Suppressor macrophage (primary cell): ENCODE results near the gene SPON2.

Source experiments
- DNase-seq, 4 experiments: peaks; one replicate each; pipeline ENCODE4 v3.0.0-alpha.2; 2020 to 2022
- total RNA-seq, 17 experiments: gene quantifications; one replicate each; lab custom pipeline; 2026; ENCODE audit warnings: mixed read lengths in 6 of 17, inconsistent platforms in 3 of 17; lab: John Stamatoyannopoulos, UW

SPON2 gene
- total RNA-seq: 5.7 to 51.7 (median 22.6) reads per million in 17 experiments

DNA sequence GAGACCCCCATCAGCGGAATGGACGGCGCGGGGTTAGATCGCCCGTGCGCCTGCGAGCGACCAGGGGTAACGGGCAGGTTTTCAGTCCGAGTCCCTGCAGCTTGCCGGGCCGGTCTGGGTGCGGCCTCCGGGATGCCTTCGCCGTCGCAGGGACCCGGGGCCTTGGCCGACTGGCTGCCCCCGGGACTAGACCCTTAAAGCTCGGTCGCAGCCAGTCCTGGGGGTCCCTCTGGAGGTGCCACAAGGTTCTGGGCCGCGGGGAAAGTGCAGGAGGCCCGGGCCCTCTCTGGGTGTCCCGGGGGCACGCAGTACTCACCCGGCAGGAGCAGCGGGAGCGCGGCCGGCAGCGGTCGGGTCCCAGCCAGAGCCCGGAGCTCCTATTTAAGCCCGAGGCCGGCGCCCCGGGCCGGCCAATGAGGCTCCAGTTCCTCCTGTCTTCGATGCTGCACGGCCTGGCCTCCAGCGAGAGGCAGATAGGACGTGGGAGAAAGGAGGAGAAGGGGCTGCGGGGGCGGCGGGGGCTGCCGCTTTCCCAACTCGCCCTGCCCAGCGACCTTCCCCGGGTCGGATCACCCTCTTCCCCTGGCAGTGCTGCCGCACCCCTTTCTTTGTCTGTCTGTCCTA lies at the start of gene SPON2:
Gene SPON2 (minus strand): TSS at position 356 of the 624 bp plus-strand sequence.
- DNase-seq: peak; percentile 30 to 73 (median 57)

DNA sequence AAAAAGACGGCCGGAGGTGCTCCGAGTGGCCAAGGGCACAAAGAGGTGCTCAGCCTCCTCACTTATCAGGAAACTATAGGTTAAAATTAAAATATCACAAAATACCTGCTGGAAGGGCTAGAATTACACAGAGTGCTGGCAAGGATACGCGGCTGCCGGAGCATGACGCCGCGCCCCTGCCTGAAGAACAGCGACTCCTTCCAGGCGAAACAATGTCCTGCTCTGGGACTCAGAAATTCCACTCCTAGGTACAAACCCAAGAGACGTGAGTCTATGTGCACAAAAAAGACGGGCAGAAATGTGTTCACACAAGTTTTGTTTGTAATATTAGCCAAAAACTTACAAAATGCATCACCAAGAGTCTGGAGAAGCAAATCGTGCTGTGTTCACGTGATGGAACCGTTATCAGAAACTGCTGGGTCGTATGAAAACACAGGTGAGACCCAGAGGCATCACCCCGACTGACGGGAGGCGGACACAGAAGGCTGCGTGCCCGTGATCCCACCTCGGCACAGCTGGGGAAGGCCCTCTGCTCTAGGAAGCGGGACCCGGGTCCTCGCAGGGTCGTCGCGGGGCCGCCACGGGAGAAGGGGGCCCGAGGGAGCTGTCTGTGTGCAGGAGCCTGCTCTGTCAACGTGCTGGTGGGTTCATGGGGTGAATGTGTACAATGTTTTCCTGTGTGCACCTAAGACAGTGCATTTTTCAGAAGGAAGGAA lies 48.9 kb upstream of the SPON2 start:
- no peak for DNase-seq

DNA sequence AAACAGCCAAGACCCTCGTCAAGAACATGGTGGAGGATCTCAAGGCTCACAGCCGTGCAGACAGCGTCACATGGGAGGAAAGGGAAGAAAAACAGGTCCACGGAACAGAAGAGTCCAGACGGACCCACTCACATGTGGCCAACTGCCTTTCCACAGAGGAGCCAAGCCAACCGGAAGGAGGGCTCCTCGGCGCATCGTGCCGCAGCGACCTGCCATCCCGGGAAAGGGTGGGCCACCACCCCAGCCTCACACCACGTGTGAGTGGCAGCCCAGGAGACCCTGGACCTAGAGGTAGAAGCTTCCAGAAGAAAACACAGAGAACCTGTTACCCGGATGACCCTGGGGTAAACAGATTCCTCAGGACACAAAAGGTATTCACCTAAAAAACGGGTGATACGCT lies 48.2 kb upstream of the SPON2 start:
- DNase-seq: no peak

DNA sequence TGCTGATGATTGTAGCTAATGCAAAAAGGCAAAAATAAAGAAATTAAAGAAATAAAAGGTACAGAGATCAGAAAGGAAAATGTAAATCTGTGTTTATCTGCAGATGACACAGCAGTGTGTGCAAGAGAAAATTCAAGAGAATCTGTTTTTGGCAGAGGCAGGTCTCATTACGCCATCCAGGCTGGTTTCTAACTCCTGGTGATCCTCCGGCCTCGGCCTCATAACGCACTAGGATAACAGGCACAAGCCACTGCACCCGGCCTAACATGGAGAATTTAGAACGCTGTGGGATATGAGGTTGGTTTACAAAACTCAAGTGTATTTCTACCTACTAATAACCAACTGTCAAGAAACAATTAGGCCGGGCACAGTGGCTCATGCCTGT lies 47.2 kb upstream of the SPON2 start:
- DNase-seq: peak in 2 of 4 experiments; percentile 18 to 24

DNA sequence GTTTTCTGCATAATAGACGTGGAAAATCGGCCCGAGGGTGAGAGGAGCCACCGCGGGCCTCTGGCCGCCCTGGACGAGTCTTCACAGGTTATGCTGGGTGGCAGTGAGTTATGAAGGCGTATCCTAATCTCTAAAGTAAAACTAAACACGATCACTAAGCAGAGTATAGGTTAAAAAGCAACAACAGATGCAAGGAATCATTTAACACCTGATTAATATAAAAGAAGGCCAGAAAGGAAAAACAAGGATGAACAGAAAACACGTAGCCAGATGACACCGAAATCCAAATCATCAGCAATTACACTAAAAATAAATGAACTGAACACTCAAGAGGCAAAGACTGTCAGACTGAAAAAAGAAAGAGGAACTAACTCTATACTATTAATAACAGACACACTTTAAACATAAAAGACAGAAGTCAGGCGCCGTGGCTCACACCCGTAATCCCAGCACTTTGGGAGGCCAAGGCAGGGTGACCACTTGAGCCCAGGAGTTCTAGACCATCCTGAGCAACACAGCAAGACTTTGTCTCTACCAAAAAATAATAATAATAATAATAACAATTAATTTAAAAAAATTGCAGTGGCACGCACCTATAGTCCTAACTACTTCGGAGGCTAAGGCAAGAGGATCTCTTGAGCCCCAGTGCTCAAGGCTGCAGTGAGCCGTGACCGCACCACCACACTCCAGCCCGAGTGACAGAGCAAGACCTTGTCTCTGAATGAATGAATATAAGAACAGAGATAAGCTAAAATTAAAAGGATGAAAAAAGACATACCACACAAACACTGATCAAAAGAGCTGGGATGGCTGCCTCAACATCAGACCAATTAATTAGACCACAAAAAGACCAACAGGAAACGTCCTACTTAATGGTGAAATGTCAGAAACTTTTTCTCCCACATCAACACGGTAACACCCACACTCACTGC lies 46.5 kb upstream of the SPON2 start:
- DNase-seq: peak; percentile 54 to 75 (median 67)

DNA sequence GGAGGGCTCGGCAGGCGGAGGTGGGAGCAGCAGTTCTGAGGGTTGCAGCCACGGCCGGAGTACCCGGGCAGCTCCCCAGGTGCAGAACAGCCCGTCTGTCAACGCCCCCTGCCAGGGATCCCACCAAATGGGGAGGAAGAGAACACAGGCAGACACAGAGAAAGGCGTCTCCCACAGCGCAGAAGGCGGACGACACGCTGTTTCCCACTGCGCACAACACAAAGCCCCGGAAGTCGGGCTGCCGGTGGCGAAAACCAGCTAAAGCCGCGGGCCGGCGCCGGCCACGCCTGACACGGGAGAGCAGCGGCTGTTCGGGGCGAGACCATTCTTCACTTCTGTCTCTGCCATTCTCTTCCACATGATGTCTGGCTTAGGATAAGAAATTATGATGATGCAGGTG lies 45.0 kb upstream of the SPON2 start:
- DNase-seq: no peak

DNA sequence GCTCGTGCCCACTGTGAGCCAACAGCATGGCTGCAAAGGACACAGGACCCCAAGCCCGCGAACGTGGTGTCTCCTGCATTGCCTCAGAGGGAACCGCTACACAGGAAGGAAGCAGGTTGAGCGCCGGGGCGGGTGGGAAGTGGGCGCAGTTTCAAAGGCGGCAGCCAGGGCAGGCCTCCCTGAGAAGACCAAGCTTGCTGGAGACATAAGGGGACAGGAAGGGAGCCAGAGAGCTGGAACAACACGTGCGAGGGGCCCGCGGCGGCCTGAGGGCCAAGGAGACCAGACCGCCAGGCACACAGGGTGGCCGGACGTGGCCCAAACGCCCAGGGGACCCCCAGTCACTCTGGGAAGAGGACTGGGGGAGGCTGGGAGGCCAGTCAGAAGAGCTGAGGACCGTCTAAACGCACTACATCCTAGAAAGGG lies 44.5 kb upstream of the SPON2 start:
- DNase-seq: peak; percentile 37 to 74 (median 54)

DNA sequence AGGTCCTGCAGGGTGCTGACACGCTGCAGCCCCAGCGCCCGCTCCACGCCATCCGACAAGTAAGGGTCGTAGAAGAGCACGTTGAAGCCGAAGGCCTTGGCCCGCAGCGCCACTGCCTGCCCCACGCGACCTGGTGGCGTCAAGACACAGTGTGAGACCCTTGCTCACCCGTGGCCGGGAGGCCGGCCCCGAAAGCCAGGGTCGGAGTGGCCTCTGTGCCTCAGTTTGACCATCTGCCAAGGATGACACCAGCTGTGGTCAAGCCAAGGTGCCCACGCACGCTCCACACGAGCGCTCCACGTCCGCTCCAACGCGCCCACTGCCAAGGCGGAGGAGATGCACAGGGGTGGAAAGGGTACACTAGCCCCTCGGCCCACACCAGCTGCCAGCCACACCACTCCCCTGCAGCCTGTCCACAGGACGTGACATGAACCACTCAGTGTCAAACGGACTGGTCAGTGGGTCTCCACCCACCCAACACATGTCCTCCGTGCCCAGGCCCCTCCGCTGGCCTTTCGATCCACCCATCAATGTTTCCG lies 43.8 kb upstream of the SPON2 start:
- no peak for DNase-seq

DNA sequence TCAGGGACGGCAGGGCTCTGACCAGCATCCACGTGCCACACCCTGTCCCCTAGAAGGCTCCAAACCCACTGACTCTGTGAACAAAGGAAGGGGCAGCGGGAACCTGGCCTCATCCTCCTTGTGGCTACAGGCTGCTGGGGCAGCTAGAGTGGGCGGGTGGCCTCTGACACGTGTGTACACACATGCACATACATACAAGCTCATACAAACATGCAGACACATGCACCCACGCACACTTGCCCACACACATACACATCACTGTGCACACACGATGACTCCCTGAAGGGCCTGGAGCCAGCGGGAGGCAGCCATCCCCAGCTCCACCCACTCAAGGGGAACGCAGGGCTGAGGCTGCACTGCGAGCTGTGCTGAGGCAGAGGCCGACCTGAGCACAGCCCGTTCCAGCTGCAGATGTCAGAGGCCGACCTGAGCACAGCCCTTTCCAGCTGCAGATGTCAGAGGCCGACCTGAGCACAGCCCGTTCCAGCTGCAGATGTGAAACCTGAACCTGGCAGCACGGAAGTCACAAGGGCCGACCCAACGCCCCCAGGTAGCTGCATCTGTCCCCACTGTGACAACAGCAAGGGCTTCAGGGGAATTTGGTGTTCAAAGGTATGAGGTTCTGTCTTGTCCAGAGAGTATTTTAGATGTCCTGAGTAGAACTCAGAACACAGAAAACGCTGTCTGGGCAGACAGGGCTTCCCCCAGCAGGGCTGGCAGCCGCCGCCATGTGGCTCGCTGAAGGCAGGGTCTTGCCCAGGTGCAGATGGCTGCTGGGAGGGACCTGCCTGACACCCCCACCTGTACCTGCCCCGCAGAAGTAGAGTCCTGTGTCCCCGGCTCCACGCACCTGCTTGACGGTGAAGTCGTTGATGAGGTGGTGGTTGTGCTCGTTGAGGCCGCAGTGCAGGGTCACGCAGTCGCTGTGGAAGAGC lies 43.0 kb upstream of the SPON2 start:
- DNase-seq: no peak

DNA sequence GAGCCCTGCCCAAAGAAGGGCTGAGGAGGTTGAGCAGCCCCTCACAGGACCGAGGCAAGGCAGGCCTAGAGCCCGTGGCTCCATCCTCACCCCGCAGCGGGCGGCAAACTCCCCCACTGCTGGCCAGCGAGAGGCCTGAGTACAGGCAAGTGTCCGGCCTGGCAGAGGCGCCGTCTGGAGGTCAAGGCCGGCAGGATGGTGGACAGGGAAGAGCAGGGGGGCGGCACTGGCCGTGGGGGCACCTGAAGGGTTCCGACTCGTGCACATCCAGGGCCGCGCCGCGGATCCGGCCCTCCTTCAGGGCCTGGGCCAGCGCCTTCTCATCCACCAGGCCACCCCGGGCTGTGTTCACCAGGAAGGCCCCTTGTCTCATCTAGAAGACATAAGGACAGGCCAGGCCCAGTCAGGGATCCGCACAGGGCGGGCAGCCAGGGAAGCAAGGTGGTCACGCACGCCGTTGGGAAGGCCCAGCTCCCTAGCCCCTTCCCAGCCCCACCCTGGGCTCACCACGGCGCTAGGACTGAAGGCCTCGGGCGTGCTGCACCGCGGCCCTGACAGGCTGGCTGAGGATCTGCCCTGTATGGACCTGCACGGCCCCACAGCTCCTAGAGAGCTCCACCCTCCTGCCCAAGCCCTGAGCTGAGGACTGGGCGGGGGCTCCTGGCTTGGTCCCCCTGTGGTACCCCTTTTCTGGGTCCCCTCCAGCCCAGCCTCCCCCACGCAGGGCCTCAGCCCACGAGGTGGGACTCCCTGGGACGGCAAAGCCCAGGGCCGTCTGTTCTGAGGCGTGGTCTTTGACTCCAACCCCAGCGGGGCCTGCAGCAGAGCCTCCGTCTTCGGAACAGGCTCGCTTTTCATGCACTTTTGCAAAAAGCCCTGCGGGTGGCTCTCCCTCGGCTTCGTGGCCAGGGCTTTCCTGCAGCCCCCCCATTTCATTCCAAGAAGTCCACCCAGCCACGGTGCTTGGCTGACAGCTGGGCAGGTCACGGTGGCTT lies 42.0 kb upstream of the SPON2 start:
- no peak for DNase-seq

DNA sequence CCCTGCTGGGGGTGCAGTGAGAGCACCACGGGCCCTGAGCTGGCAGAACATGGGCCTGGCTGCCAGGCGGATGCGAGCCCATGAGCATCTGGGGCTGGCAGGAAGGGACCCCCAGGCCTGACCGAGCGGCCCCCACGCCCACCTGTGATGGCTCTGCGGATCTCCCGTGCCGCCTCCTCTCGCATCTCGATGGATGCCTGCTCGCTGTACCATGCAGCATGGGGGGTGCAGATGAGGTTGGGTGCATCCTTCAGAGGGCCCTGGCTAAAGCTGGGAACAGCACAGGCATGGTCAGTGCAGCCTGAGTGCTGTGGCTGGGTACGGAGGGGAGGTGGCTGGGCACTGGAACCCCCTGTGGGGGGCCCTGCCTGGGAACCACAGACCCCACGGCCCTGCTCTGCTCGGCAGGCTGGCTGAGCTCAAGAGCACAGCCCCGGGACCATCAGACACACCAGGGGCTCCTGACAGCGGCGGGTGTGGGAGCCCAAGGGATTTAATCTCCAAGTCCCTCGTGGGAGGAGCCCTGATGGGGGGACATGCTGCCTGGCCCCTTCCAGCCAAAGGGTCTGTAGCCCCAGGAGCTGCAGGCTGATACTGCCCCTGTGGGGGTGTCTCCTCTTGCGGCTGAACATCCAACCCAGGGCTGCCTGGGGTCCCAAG lies 41.1 kb upstream of the SPON2 start:
- no peak for DNase-seq

DNA sequence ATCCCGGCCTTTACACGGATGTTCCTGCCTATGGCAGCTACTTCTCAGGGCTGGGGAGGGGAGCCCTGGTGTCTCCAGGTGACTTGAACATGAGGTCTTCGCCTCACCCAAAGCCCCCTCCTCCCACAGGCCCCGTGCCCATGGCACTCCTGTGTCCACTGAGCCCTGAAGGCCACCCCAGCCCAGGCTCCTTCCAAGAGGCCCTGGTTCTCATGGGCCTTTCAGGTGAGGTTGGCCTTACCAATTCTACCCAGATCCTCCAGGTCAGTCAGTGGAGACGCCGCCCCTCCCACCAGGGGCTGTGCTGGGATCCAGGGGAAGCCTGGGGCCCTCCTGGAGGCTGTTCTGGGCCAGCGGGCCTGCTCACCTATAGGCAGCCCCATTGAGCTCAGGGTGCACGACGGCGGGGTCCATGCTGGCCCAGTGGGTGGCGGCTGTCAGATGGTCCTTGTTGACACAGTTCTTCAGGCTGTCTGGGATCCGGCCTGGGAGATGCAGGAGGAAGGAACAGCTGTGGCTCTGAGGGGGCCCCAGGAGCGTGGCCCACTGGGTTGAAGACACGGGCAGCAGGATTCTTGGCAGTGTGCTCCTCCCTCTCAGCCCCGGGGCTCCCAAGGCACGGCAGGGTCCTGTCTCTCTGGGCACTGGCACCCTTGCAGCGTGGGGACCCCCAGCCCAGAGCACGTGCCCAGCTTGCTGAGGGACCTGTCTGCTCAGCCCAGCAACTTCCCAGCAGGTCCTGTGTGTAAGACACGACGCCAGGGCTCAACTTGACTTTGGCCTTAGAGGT lies 40.4 kb upstream of the SPON2 start:
- no peak for DNase-seq

DNA sequence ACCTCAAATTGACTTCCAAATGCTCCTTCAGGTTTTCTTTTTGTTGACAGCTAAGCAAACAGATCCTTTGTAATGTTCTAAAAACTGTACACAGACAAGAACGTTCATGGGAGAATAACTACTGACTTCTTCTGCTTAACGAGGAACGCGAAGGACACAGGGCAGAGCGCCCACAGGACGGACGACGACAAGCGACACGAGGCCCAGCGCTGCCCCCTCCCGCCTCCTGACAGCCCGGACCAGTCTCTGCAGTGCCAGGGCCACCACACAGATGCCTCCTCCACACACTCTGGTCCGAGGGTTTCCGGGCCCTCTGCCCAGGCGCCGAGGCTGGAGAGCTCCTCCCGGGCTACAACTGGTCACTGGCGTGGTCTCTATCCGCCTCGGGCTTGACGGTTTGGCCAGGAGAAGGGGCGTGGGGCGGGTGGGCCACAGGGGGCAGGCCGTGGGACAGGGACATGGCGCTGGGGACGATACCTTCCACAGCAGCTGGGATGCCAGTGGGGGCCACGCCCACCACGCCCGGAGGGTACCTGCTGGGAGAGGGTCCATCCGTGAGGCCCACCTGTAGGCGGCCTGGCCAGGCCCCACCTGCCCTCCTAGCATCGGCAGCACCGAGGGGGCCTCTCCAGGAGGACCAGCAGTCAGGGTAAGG lies 39.6 kb upstream of the SPON2 start:
- DNase-seq: no peak

DNA sequence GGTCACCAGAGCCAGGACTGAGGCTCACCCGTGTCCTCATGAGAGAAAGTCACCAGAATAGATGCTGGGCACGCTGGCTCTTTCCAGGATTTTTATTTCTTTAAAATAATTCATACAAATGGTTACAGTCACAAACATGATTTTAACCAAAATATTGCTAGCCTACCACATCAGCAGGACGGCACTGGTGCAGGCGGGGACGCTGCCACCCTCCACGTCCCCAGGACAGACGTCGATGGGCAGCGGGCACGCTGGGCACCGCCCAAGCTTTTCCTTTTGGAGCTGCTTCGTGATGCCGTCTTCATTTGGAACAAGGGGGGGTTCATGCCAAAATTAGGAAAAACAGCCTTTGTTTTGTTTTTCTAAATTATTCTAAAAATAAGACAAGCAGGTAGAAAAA lies 39.0 kb upstream of the SPON2 start:
- DNase-seq: no peak

DNA sequence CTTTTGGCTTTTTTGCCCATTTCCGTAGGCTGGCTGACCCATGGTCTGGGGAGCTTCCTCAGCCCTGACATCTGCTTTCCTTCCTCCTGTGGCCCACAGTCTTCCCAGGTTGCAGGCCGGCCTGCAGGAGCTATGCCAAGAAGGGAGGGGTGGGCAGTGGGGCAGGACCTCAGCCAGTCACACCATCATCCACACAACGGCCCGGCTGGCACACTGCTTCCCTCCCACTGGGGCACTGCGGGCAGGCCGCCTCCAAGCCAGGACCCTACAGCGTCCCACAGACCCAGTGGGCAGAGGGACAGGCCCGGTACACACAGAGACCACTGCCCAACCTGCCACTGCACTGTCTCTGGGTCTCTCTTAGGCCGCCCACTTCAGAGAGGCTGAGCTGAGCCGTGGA lies 38.6 kb upstream of the SPON2 start:
- no peak for DNase-seq

DNA sequence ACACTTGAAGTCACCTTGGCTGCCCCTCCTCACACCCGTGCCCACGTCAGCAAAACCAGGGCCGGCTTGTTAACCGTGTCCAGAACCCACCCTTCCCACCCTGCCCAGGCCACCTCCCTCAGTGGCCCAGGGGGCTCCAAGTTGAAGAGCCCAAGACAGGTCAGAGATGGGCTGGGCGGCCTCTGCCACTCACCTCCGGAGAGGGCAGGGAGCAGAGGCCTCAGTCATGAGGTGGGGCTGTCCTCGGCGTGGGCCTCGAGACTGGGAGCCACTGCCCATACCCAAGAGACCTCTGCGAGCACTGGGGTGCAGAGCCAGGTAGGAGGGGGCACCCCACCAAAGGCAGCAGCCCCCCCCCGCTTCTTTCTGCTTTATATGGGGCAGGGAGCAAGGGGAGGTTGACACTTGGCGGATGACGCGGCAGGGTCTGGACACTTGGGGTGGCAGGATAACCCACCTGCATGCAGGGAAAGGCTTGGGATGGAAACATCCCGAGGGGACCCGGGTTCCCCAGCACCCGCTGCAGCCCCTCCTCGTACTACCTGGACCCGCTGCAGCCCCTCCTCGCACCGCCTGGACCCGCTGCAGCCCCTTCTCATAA lies 38.0 kb upstream of the SPON2 start:
- no peak for DNase-seq

DNA sequence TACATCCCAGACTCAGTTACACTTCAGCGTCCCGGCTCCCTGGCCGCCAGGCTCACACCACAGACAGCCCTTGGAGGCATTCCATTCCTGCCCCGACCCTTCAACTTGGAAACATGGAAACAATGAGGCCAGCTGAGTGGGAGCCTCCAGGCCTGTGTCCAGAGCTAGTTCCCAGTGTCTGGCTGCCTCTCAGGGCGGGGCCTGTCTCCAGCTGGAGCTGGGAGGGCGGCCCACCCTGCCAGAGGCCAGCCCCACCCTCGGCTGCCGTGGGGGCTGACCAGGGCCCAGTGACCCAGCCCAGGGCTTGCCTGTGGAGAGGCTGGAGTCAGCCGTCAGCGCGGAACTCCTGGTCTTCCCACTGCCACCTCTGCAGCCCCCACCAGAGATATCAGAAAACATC lies 37.4 kb upstream of the SPON2 start:
- DNase-seq: no peak
